Subcutaneous abdominal adipose tissue (tissue), 5 donors: ENCODE measurements around the gene MED19.

Source experiments
- H3K27ac ChIP-seq: one replicate; pipeline ENCODE4 v1.7.0; 2013; ENCODE audit warnings: low read depth, mild to moderate bottlenecking, inconsistent platforms, low read length, moderate library complexity
- H3K27me3 ChIP-seq, 5 donors: one replicate each; pipeline ENCODE4 v1.7.0; 2013; ENCODE audit warnings: low read length in 5 of 5, inconsistent platforms in 1 of 5; ENCODE audit not compliant: control insufficient read depth in 5 of 5, insufficient read depth in 4 of 5
- H3K36me3 ChIP-seq, 5 donors: one replicate each; pipeline ENCODE4 v1.7.0; 2013; ENCODE audit warnings: low read length in 5 of 5; ENCODE audit not compliant: control insufficient read depth in 5 of 5, insufficient read depth in 5 of 5
- H3K4me1 ChIP-seq, 5 donors: one replicate each; pipeline ENCODE4 v1.7.0; 2013; ENCODE audit warnings: low read length in 5 of 5, mild to moderate bottlenecking in 3 of 5, moderate library complexity in 1 of 5; ENCODE audit not compliant: control insufficient read depth in 5 of 5, insufficient read depth in 5 of 5
- H3K4me3 ChIP-seq, 5 donors: one replicate each; pipeline ENCODE4 v1.7.0; 2013; ENCODE audit warnings: low read length in 5 of 5, low read depth in 1 of 5
- H3K9ac ChIP-seq, 5 donors: one replicate each; pipeline ENCODE4 v1.7.0; 2013; ENCODE audit warnings: low read length in 5 of 5, mild to moderate bottlenecking in 4 of 5, moderate library complexity in 3 of 5
- H3K9me3 ChIP-seq, 5 donors: one replicate each; pipeline ENCODE4 v1.7.0; 2013; ENCODE audit warnings: low read length in 5 of 5; ENCODE audit not compliant: control insufficient read depth in 5 of 5
- donor health status: healthy.
- donor health status: healthy.
- donor health status: healthy.
- donor health status: healthy.
- donor health status: healthy.

The MED19 gene

GRCh38 chr11:57711414-57712255, at the start of gene MED19:
Gene MED19 (minus strand): TSS chr11:57712215. CDS start chr11:57712179, 36 bp downstream.
- H3K4me1 ChIP-seq = peaks cover 3 to 39% (median 34%) of the 10 kb centered on the region in 5 donors

GRCh38 chr11:57758174-57758573, 46.2 kb upstream of the MED19 start:
- no peak overlapping the region for H3K9ac ChIP-seq
- peaks cover 2 to 7% (median 5%) of the 10 kb centered on the region in 5 donors for H3K4me1 ChIP-seq
- no peaks in the 10 kb centered on the region for H3K9me3 ChIP-seq
- no peaks in the 10 kb centered on the region for H3K27me3 ChIP-seq
- H3K4me3 ChIP-seq = no peak overlapping the region
- no peaks in the 10 kb centered on the region for H3K36me3 ChIP-seq
- H3K27ac ChIP-seq = no peak overlapping the region

More at GRCh38 chr11:57711414-57712255, at the start of gene MED19:
- Histone ChIP-seq H3K4me3 (peak within 1 kb of the TSS; percentile 97 to 100 (median 100)), H3K9me3 (no peaks in the 10 kb centered on the region), H3K27me3 (no peaks in the 10 kb centered on the region), H3K36me3 (no peaks in the 10 kb centered on the region), H3K27ac (peak within 1 kb of the TSS; percentile 84), H3K9ac (peak within 1 kb of the TSS; percentile 48 to 99 (median 94))

GRCh38 chr11:57752954-57753353, 40.9 kb upstream of the MED19 start:
- Histone ChIP-seq H3K27me3 (no peaks in the 10 kb centered on the region), H3K4me3 (no peak overlapping the region), H3K9me3 (no peaks in the 10 kb centered on the region), H3K9ac (no peak overlapping the region), H3K4me1 (peaks cover 0 to 7% (median 0%) of the 10 kb centered on the region in 5 donors), H3K27ac (no peak overlapping the region), H3K36me3 (peaks cover 0 to 6% (median 0%) of the 10 kb centered on the region in 5 donors)

- H3K36me3 ChIP-seq = peaks cover 0 to 11% (median 2%) of the 10 kb centered on the region in 5 donors
- H3K4me3 ChIP-seq = no peak within 1 kb of the TSS
- H3K9me3 ChIP-seq = no peaks in the 10 kb centered on the region
- H3K9ac ChIP-seq = peak within 1 kb of the TSS in 1 of 5 donors; percentile 23
- H3K4me1 ChIP-seq = peaks cover 0 to 7% (median 0%) of the 10 kb centered on the region in 5 donors
- no peak within 1 kb of the TSS for H3K27ac ChIP-seq
- no peaks in the 10 kb centered on the region for H3K27me3 ChIP-seq
Observed at GRCh38 chr11:57751676-57752253, 39.8 kb upstream of the MED19 start, which contains the start of gene BTBD18. Gene BTBD18 (minus strand): TSS chr11:57751819. CDS start chr11:57751188, 631 bp downstream.

GRCh38 chr11:57751176-57751575, 39.2 kb upstream of the MED19 start:
- H3K9me3 ChIP-seq = no peaks in the 10 kb centered on the region
- H3K27ac ChIP-seq = no peak overlapping the region
- H3K4me3 ChIP-seq = no peak overlapping the region
- peaks cover 0 to 7% (median under 1%) of the 10 kb centered on the region in 5 donors for H3K4me1 ChIP-seq
- peak overlapping the region in 1 of 5 donors; percentile 23 for H3K9ac ChIP-seq
- H3K36me3 ChIP-seq = peaks cover 0 to 16% (median 2%) of the 10 kb centered on the region in 5 donors
- no peaks in the 10 kb centered on the region for H3K27me3 ChIP-seq

DNA sequence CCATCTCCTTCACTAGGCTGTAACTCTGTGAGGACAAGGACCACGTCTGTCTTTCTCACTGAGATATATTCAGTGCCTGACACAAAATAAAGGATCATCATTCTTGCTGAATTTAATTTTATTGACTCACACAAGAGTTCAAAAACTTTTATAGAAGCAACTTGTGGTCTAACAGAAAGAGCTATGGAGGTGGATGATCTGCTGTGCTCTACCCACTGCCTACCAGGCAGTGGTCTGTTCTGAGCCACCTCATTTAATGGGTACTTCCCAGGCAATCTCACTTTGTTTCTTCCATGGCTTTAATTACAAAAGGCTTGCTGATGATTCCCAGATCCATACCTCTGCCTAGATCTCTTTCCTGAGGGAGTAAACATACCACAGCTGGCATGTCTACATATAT, 34.9 kb upstream of the MED19 start:
- Histone ChIP-seq H3K4me1 (peaks cover 6 to 21% (median 15%) of the 10 kb centered on the region in 5 donors), H3K9me3 (no peaks in the 10 kb centered on the region), H3K4me3 (no peak overlapping the region), H3K9ac (no peak overlapping the region), H3K36me3 (peaks cover 0 to 50% (median 33%) of the 10 kb centered on the region in 5 donors), H3K27ac (no peak overlapping the region), H3K27me3 (no peaks in the 10 kb centered on the region)

GRCh38 chr11:57745206-57745605, 33.2 kb upstream of the MED19 start:
- H3K9ac ChIP-seq = no peak overlapping the region
- no peak overlapping the region for H3K27ac ChIP-seq
- H3K4me1 ChIP-seq = peaks cover 6 to 30% (median 21%) of the 10 kb centered on the region in 5 donors
- no peaks in the 10 kb centered on the region for H3K27me3 ChIP-seq
- H3K4me3 ChIP-seq = no peak overlapping the region
- peaks cover 0 to 48% (median 33%) of the 10 kb centered on the region in 5 donors for H3K36me3 ChIP-seq
- no peaks in the 10 kb centered on the region for H3K9me3 ChIP-seq

DNA sequence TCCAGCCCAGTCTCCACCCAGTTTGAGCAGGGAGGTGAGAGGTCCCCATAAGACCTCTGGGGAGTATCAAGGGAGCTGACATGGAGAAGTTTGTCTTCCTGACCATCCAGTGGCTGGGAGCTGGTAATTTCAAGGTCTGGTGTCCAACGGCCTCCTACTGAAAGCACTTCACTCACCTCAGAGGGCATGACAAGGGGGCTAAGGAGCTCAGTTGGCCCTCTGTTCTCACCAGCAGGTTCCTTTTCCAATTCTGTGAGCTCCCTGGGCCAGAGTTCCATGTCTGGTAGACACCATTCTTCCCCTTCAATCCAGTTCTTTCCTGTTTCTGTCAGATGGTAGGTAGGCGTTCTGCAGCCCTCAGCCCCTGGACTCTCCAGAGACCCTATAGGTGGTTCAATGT, 32.3 kb upstream of the MED19 start:
- H3K4me3 ChIP-seq = no peak overlapping the region
- no peaks in the 10 kb centered on the region for H3K27me3 ChIP-seq
- peak overlapping the region in 1 of 5 donors; percentile 1 for H3K9ac ChIP-seq
- H3K36me3 ChIP-seq = peaks cover 0 to 52% (median 33%) of the 10 kb centered on the region in 5 donors
- H3K27ac ChIP-seq = no peak overlapping the region
- no peaks in the 10 kb centered on the region for H3K9me3 ChIP-seq
- peaks cover 6 to 30% (median 21%) of the 10 kb centered on the region in 5 donors for H3K4me1 ChIP-seq

DNA sequence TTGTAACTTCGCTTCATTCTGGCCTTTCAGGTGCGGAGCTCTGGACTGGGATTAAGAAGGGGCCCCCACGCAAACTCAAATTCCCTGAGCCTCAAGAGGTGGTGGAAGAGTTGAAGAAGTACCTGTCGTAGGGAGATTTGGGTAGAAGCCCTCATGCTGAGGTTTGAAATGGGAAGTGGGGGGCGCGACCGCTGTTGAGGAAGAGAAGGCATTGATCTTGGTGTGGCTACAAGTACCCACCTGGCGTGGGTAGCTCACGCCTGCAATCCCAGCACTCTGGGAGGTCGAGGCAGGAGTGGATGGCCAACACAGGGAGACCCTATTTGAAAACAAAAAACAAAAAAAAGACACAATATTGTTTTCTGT, 30.1 kb upstream of the MED19 start:
- peaks cover 6 to 30% (median 21%) of the 10 kb centered on the region in 5 donors for H3K4me1 ChIP-seq
- peak overlapping the region; percentile 89 for H3K27ac ChIP-seq
- H3K36me3 ChIP-seq = peaks cover 11 to 66% (median 50%) of the 10 kb centered on the region in 5 donors
- no peaks in the 10 kb centered on the region for H3K9me3 ChIP-seq
- peak overlapping the region; percentile 88 to 98 (median 93) for H3K9ac ChIP-seq
- no peaks in the 10 kb centered on the region for H3K27me3 ChIP-seq
- peak overlapping the region; percentile 81 to 96 (median 86) for H3K4me3 ChIP-seq
